Stimulated activated CD4-positive, alpha-beta T cell treated with anti-CD3 and anti-CD28 coated beads, TNF-alpha, amount 100 ng/mL, for 4 hours (primary cell): ENCODE results near the gene DUSP12.

Experiments used
- DNase-seq, 3 experiments: peaks; one replicate each; pipeline ENCODE4 v3.0.0-alpha.2; 2020; ENCODE audit warnings: low read depth in 3 of 3

Gene DUSP12

GRCh38 chr1:161770250-161770649 is 20.7 kb downstream of the DUSP12 start:
- no peak for DNase-seq

GRCh38 chr1:161771161-161771560 is 21.6 kb downstream of the DUSP12 start:
- DNase-seq, result no peak

- DNase-seq, result no peak
Measured at GRCh38 chr1:161771973-161772372, 22.4 kb downstream of the DUSP12 start.

- DNase-seq, result no peak
Measured at GRCh38 chr1:161772397-161772796, 22.8 kb downstream of the DUSP12 start.

- DNase-seq, result no peak
Measured at GRCh38 chr1:161773791-161774190, 24.2 kb downstream of the DUSP12 start.

- no peak for DNase-seq
Measured at GRCh38 chr1:161777261-161777660, 27.7 kb downstream of the DUSP12 start.

GRCh38 chr1:161778522-161778921 is 28.9 kb downstream of the DUSP12 start:
- no peak for DNase-seq

GRCh38 chr1:161779393-161779792 is 29.8 kb downstream of the DUSP12 start:
- DNase-seq, result no peak

GRCh38 chr1:161781995-161782394 is 32.4 kb downstream of the DUSP12 start:
- DNase-seq, result no peak

GRCh38 chr1:161782886-161783285 is 33.3 kb downstream of the DUSP12 start:
- no peak for DNase-seq

GRCh38 chr1:161784968-161785367 is 35.4 kb downstream of the DUSP12 start:
- DNase-seq, result no peak

- DNase-seq, result no peak
Measured at GRCh38 chr1:161787355-161787754, 37.8 kb downstream of the DUSP12 start.

GRCh38 chr1:161790587-161791317 is 41.2 kb downstream of the DUSP12 start:
- no peak for DNase-seq

GRCh38 chr1:161791904-161792655 is 42.5 kb downstream of the DUSP12 start:
- DNase-seq, result no peak

GRCh38 chr1:161792740-161793139 is 43.2 kb downstream of the DUSP12 start:
- DNase-seq, result no peak

- no peak for DNase-seq
Measured at GRCh38 chr1:161799792-161800191, 50.2 kb downstream of the DUSP12 start.

GRCh38 chr1:161801955-161802354 is 52.4 kb downstream of the DUSP12 start:
- DNase-seq, result no peak

GRCh38 chr1:161803181-161803580 is 53.6 kb downstream of the DUSP12 start:
- DNase-seq, result no peak

GRCh38 chr1:161805399-161806197 is 56.0 kb downstream of the DUSP12 start:
- no peak for DNase-seq
